A673 (cell line): ENCODE data around the gene WDPCP.

Experiments used
- CTCF ChIP-seq: fragments of 300-800, 200-600 bp; sonication (generic); conservative IDR thresholded peaks from 2 replicates; pipeline ENCODE4 v1.5.1; 2017; ENCODE audit warnings: low read depth, mild to moderate bottlenecking, antibody characterized with exemption, low read length, moderate library complexity, mixed read lengths
- EZH2 ChIP-seq: fragments of 200-600 bp; sonication (generic); IDR thresholded peaks from 2 replicates; pipeline ENCODE4 v1.6.1; 2017; ENCODE audit warnings: borderline replicate concordance, low read depth, mild to moderate bottlenecking, mixed read lengths, antibody characterized with exemption, low read length; ENCODE audit not compliant: poor library complexity, severe bottlenecking

GRCh38 chr2:63104482-63104881, 483.8 kb downstream of the WDPCP start:
- TF ChIP-seq CTCF (no peak), EZH2 (no peak)
